Jurkat, Clone E6-1 (cell line): ENCODE results near the gene LAIR1.
"Not testable (repeated sequence)": the region's sequence is repeated elsewhere in the genome, so short reads cannot be mapped to it uniquely, and the experiment has no call there.

Source experiments
- DNase-seq: peaks from one replicate; pipeline ENCODE4 v3.0.0-alpha.2; 2011; ENCODE audit warnings: low read depth, low spot score
- H3K4me3 ChIP-seq: 2 replicates; pipeline ENCODE4 v1.5.1; 2011; ENCODE audit warnings: mild to moderate bottlenecking, low read length, control low read depth, moderate library complexity

Gene LAIR1

DNA sequence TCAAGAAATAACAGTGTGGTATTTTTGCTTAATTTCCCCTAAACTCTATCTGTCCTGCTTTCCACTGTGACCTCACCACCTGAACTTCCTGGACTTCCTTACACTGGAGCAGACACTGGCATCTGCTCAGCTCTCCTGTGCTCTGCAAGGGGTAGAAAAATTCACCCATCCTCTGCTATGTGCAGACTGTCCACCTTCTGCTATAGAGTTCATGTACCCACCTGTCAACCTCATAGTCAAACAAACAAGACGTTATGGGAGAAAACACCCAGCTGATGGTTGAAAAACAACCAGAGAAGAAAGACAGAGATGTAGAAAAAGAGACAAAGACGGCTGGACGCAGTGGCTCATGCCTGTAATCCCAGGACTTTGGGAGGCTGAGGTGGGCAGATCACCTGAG is 12.2 kb downstream of the LAIR1 start:
- no peak overlapping the region for H3K4me3 ChIP-seq
- no peak for DNase-seq

DNA sequence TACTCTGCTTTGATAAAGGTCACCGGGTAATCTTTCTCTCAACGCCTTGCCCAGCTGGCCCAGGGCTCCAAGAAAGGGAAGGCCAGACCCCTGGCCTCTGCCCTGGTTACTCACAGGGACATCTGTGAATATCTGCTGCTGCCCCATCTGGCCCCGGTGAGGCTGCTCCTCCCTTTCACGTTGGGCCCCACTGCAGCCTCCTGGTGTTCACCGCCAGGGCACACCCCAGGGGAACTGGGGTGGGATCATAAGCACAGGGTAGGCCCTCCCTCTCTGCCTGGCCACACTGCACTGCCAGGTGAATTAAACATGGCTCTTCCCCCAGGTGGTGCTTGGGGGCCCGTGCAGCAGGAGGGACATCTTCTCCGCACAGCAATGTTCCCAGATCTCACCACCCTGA is 12.7 kb downstream of the LAIR1 start:
- no peak for DNase-seq
- H3K4me3 ChIP-seq, result no peak overlapping the region

DNA sequence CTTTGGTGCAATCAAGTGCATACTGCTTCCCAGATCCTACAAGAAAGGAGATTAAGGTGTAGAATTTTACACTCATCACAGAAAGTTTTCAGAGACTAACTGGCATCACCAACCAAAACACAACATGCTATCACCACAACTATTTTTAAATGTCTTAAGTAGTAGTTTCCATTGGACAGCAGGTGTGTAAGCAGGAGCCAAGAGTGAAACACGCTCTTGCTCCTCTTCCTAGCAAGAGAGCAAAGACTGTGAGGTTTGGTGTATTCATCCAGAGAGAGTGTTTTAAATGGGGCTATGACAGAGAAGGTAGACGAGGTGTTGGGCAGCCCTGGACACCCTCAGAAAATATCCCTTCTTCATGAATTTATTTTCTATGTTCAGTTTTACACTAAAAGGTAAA is 13.3 kb downstream of the LAIR1 start:
- no peak overlapping the region for H3K4me3 ChIP-seq
- DNase-seq, result no peak

DNA sequence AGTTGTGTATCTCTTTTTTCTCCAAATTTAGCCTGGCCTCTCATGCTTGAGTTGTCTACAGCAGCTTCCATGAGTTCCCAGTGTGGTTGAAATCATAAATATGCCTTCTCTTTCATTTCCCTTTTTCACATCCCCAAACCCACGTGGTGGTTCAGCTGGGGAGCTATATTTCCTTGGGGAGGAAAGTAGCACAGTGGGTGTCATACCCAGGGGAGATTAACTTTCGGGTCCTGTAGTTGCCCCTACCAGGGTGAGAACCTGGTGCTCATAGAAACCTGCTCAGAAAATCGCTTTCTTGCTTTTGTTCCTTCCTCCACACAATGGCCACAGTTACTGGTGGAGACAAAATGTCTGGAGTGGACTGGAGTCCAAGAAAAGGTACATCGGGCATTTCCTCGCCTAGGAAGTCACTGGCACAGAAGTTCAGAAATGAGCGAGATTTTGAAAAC is 18.8 kb downstream of the LAIR1 start:
- no peak overlapping the region for H3K4me3 ChIP-seq
- no peak for DNase-seq

DNA sequence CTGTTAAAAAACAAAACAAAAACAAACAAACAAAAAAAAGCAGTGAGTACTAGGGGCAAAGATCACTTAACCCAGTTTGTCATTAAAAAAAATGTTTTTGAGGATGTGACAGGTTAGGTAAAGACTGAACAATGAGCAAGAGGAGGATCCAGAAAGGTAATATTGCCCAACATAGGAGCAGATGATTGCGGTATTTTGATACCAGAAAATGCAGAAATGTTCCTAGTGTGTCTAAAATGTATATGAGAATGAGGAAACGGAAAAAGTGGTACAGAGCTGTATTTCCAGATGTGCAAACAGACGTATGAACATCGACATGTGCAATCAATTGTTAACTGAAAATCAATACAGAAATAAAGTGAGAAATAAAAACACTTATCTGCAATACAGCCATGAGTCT is 20.9 kb downstream of the LAIR1 start:
- H3K4me3 ChIP-seq, result no peak overlapping the region
- no peak for DNase-seq

DNA sequence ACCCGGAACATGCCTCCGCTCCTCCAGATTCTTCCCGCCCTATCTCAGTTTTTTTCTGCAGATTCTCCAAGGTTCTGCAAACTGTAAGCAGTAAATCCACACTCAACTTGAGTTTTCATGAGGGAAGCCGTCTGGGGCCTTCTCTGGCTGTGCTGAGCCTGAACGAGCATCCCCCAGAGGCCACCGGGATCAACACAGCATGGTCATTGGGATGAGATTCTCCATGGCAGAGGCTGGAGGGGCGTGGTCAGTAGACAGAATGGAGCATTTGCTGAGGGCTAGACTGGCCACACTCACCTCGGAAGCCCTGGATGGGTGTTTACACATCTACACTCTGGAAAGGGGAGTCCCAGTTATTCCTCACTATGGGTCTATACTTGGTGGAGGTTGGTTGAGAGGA is 23.4 kb downstream of the LAIR1 start:
- DNase-seq, result no peak

DNA sequence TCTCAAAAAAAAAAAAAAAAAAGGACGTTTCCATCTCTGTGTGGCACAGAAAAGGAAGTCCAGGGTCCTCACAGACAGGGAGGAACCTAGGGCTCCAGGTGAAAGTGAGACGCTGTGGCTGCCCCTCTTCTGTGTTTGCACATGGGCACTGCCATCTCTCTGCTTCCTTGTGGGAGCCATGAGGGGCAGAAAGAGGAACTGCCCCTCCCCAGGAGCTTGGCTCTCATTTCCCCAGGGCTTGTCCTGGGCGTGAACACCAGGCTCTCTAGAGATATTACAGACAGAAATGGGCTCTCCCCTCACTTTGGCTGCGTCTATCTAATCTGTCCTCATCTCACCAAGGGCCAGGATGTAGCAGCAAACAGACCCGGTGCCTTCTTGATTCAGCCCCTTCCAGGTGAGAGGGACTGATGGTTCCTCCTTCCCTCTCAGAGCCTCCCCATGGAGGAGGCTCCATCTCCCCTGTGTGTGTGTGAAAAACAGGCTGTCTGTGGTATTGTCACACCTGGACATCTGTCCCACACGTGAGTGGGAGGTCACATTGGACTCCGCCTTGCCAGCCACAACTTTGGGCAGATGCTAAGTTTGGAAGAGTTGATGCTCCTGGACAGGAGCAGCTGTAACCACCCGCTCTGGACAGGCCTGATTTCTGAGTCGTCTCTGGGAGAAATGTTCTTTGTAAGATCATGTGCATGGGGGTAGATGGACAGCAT is 24.9 kb downstream of the LAIR1 start:
- DNase-seq, result no peak
- H3K4me3 ChIP-seq, result no peak overlapping the region

More for the DNA sequence above, 23.4 kb downstream of the LAIR1 start:
- H3K4me3 ChIP-seq, result no peak overlapping the region

DNA sequence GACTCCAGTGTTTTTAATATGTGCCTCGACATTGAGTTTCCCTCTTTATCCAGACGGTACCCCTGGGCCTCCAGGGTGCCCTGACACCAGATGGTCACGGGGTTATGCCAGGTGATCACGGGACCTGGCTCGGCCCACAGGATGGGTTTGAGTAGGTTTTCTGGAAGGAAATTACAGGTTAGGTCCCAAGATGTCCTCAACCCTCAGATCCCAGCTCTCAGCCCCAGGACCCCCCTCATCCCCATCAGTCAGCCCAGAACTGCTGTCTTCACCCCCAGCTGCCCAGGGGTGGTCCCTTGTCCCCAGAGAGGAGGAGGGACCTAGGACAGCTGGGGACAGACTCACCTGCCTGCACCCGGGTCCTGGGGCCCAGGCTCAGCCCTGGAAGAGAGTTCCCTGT is 26.2 kb downstream of the LAIR1 start:
- no peak for DNase-seq
- no peak overlapping the region for H3K4me3 ChIP-seq

DNA sequence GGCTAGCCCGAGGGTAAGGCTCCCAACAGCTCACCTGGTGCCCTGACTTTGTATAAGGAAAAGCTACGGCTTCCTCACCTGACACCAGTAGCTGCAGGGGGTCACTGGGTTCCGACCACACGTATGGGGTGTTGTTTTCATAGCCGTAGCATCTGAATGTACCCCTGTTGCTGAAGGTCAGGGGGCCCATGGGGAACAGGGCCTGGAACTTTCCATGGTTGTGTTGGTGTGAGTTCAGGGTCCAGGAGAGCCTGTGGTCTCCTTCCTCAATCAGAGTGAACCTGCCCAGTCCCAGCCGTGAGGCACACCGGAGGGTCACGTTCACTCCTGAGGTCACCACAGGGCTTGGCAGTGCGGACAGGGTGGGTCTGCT is 26.9 kb downstream of the LAIR1 start:
- no peak overlapping the region for H3K4me3 ChIP-seq
- no peak for DNase-seq

DNA sequence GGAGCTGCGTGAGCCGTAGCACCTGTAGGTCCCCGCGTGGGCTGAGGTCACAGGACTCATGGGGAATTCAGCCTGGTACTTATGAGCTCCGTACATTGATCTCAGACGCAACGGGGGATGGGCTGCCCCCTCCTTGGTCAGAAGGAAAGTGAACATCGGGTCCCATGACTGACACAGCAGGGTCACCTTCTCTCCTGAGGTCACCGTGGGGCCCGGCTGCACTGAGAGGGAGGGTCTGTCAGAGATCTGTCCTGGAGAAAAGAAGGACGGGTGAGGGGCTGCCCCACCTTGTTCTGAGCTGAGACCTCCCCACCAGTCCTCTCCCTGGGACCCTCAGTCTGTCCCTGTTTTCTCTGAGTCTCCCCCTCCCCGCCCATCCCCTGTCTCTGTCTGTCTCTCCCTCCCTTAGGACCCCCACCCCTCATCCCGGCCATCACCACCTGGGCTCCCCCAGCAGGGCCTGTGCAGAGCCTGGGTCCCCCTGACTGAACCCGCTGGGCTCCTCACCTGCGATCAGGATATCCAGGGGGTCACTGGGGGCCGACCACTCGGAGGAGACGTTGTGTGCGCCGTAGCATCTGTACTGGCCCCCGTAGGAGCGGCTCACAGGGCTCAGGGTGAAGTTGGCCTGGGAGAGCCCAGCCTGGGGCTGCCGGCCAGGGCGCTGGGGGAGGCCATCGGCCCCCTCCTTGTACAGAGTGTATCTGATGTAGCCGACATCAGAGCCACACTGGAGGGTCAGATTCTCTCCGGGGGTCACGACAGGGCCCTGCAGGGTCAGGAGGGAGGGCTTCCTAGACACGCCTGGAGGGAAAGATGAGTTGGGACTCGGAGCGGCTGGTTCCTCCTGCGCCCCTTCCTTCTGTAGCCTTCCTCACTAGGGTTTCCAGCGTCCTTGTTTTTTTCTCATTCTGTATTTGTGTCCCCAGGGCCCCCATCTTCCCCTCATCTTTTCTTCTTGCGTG is 27.6 kb downstream of the LAIR1 start:
- no peak overlapping the region for H3K4me3 ChIP-seq
- DNase-seq, result no peak

DNA sequence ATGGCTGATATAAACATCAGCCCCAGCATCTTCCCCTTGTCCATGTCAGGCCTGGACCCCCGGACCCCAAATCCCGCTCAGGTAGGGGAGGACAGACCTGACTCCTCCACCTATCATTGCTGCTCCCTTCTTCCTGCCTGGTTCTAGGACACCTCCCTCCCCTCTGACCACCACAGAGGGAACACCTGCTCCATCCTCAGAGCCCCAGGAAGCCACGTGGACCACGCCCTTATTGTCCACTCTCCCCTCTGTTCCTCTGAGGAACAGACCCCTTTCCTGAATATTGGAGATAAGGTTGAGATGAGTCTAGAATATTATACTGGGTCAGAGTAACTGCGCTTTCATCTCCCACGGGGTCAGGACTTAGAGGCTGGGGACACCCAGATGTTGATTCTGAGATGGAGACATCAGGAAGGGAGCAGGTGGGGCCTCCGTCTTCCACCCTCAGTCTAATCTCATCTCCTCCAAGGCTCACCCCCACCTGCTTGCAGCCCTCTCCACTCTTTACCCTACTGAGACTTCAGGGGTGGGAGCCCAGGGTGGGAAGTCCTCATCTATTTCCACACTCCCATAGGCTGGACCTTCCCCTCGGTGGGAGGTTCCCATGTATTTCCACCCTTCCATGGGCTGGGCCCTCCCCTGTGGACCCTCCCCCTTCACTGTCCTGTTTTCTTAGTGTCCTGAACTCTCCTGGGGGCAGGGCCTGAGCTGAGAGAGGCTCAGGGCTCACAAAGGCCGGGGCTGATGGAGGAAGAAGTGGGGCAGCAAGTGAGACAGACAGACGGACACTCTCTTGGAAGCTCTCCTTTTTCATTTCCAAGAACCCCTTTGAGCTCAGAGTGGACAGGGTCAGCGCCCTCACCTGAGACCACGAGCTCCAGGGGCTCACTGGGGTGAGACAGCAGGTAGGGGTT is 28.5 kb downstream of the LAIR1 start:
- H3K4me3 ChIP-seq, result no peak overlapping the region
- no peak for DNase-seq

DNA sequence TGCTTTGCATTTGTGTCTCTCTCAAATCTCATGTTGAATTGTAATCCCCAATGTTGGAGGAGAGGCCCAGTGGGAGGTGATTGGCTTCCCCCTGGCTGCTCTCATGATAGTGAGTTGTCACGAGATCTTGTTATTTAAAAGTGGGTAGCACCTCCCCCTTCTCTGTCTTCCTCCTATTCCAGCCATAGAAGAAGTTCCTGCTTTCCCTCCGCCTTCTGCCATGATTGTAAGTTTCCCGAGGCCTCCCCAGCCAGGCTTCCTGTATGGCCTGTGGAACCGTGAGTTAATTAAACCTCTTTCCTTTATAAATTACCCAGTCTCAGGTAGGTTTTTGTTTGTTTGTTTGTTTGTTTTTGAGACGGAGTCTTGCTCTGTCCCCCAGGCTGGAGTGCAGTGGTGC is 29.6 kb downstream of the LAIR1 start:
- no peak overlapping the region for H3K4me3 ChIP-seq
- DNase-seq, result no peak

DNA sequence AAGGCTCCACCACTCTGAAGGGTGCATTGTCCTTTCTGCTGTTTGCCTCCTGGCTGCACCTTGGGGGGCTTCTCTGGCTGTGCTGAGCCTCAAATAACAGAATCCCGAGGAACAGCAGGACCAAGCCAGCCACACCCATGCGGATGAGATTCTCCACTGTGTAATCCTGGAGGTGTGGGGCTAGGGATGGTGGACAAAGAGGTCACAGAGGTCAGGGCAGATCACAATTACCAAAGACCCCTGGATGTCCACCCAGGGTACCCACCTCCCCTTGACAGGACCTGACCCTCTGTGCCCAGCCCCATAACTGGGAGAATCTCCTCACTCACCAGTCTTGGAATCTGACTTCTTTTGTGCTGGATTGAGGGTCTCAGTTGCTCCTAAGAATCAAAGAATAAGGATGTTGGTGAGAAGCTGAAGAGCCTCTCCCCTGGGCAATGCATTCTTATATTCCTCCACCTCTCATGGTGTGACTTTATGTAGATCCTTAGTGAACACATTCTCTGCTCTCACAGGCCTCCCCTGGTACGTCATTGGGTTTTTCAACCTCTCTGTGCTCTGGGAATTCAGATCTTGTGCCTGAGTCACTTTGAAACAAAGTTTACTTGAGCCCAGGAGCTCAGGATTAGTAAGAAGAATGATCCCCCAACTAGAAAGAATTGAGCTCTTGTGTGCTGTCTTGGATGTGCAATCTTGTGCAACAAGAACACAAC is 31.0 kb downstream of the LAIR1 start:
- no peak for DNase-seq
- no peak overlapping the region for H3K4me3 ChIP-seq

DNA sequence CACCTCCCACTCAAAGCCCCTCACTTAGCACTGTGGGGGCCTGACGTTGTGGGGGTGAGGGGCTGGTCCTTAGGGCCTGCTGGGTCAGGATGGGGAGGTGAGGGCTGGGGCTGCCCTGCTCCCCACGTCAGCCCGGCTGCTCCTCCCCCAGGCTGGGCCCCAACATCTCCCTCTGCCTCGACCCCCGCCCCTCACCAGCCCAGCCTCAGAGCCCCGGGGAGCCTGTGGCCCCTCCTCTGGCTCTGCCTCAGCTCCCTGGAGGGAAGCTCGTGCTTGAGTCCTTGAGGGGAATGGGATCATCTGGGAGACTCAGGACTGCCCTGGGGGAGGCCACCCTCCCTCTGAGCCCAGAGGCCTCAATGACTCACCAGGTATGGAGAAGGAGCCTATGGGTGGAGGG is 32.6 kb downstream of the LAIR1 start:
- no peak overlapping the region for H3K4me3 ChIP-seq
- DNase-seq, result no peak

DNA sequence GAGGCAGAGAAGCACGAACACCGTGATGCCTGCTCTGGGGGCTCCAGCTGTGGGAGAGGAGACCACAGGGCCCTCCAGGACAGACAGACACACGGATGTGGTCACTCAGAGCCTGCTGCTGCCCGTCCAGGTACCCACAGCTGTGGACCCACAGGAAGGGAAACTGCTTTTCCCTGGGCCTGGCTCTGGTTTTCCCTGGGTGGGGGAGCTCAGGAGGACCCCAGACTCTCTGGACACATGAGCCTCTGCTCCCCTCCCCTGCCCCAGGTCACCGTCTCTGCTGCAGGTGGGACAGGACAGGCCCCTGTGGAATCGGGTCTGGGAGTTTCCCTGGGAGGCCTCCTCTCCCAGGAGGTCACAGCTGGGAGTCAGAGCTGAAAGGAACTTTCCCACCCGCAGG is 33.1 kb downstream of the LAIR1 start:
- no peak overlapping the region for H3K4me3 ChIP-seq
- DNase-seq, result no peak

DNA sequence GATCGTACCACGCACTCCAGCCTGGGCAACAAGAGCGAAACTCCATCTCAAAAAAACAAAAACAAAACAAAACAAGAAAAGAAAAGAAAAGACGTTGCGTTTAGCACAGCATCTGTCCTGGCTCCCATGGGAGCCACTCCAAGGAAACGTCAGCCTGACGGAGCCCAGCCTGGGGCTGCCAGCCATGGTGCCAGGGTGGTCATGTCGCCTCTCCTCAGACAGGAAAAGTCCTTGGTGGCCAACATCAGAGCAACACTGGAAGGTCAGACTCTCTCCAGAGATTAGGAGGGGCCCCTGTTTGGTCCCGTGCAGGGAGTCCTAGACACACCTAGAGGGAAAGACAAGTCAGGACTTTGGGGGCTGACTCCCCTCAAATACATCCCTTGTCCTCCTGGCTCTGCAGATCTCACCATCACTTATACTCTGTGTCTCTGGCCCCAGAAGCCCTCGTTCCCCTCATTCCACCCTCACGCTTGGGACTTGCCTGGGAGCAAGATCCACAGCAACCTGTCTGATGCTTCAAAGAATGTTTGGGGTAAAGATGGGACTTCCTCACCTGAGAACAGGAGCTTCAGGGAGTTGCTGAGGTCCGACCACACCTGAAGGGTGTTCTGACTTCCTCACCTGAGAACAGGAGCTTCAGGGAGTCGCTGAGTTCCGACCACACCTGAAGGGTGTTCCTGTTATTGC is 35.1 kb downstream of the LAIR1 start:
- no peak for DNase-seq
- H3K4me3 ChIP-seq, result no peak overlapping the region

DNA sequence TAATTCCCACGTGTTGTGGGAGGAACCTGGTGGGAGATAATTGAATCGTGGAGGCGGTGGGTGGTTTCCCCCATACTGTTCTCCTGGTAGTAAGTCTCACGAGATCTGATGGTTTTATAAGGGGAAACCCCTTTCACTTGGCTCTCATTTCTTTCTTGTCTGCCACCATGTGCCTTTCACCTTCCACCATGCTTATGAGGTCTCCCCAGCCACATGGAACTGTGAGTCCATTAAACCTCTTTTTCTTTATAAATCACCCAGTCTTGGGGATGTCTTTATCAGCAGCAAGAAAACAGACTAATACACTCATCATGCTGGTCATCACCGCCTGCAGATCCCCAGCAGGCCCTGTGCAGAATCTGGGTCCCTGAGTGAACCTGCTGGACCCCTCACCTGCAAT is 36.0 kb downstream of the LAIR1 start:
- not testable (repeated sequence) for DNase-seq, H3K4me3 ChIP-seq

DNA sequence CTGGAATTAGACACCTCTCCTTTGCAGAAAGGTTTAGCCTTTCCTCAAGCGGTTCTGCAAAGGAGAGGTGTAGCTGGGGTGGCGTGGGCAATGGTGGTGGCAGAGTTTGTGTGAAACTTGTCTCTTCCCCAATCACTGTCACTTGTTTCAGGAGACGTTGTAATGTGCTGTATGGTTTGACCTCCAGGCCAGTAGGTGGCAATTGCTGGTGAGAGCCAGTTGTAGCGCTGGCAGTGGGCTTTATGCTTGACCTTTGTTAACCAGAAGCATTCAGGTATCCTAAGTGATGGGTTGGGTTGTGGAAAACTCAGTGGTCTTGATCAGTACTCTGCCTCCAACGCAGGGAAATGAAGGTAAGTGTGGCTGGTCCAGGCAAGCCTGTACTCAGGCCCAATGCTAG is 39.1 kb downstream of the LAIR1 start:
- DNase-seq, result no peak
- no peak overlapping the region for H3K4me3 ChIP-seq
